Measurements from ENCODE around the gene MINDY3. TPM values are rescaled to one million over a fixed set of nuclear protein-coding genes. Genes with fewer than 3 reads are reported as not detected.

MINDY3 gene
- total and polyA plus RNA-seq, 2 donors (not counting 1 experiment from before 2014, with no cell fraction given), result 11.6 to 29.3 TPM

DNA sequence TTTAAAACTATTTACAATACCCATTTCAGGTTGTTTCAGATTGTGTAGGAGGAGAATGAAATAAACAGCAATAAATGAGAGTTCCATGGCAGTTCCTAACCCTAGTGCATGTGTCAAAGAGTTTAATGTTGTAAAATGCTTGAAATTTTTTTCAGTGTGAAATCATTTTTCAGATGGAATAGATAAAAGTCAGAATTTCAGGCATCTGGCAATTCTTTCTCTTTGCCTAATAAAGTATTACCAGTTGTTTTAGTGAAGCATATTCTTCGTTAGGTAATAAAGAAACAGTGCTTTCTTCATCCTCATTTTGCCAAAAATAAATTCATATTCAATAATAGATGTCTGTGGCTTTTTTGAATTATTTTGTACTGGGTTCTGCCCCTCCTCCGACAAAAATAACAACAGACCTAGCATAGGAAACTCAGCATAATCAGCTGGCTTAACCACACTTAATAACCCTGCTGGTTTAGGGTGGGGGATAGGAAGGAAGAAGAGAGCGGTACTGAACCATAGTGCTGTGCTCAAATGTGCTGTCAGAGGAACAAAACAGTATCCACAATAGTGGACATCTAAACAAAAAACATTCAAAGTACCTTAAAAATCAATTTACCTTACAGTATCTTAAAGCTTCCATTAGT, 39.1 kb downstream of the MINDY3 start:
- H3K27ac Mint-ChIP-seq, result no peak overlapping the region
- Histone ChIP-seq H3K9ac (ENCODE audit: low read length) (no peak overlapping the region), H3K36me3 (replicated peaks in 1 of 2; ENCODE audit: control extremely low read depth in 1 of 2, control insufficient read depth in 1 of 2, extremely low read depth in 1 of 2, insufficient read depth in 2 of 2, low read length in 1 of 2) (peaks cover 13 to 44% of the 10 kb centered on the region in 2 experiments), H3K9me3 (ENCODE audit: control extremely low read depth in 1 of 3, control insufficient read depth in 2 of 3, insufficient read depth in 1 of 3, low read length in 2 of 3) (no peaks in the 10 kb centered on the region), H3K79me2 (ENCODE audit: control insufficient read depth, insufficient read depth, low read length) (no peaks in the 10 kb centered on the region), H3K27ac (ENCODE audit: low read length in 2 of 2) (no peak overlapping the region), H4K20me1 (ENCODE audit: control insufficient read depth, insufficient read depth, low read length, poor library complexity, severe bottlenecking) (no peaks in the 10 kb centered on the region), H2AFZ (ENCODE audit: insufficient read depth, low read depth, low read length, poor library complexity, severe bottlenecking) (no peak overlapping the region), H3K27me3 (replicated peaks in 1 of 4; ENCODE audit: control extremely low read depth in 1 of 4, control insufficient read depth in 3 of 4, insufficient read depth in 4 of 4, low read length in 3 of 4) (no peaks in the 10 kb centered on the region), H3K4me3 (ENCODE audit: control extremely low read depth in 1 of 5, extremely low read depth in 1 of 5, insufficient read depth in 1 of 5, low read depth in 2 of 5, low read length in 4 of 5) (no peak overlapping the region), H3K4me2 (replicated peaks; ENCODE audit: low read depth, low read length, poor library complexity, severe bottlenecking) (no peak overlapping the region), H3K4me1 (ENCODE audit: control insufficient read depth in 2 of 2, insufficient read depth in 2 of 2, low read length in 2 of 2) (no peaks in the 10 kb centered on the region)
- DNase-seq, result no peak
- CTCF ChIA-PET, result no interaction called here
- ATAC-seq (ENCODE audit: low read depth), result no peak
- no CpG with 5 or more reads among the region's 3 CpGs for WGBS (ENCODE audit: insufficient coverage)
- H3K27me3 Mint-ChIP-seq, result no peaks in the 10 kb centered on the region
- TF ChIP-seq EZH2 (IDR thresholded peaks at IDR 0.05; ENCODE audit: borderline replicate concordance, insufficient read depth, low read depth, low read length, poor library complexity, severe bottlenecking), result no peak
- no peak for TF ChIP-seq CTCF (IDR thresholded peaks at IDR 0.05)
- POLR2A ChIA-PET, result no interaction called here
- H3K4me1 Mint-ChIP-seq, result no peaks in the 10 kb centered on the region
- no peaks in the 10 kb centered on the region for H3K9me3 Mint-ChIP-seq (ENCODE audit: insufficient read depth)
- intact Hi-C loops (cut with micrococcal nuclease), result no loop called here
- H3K4me3 Mint-ChIP-seq, result no peak overlapping the region

DNA sequence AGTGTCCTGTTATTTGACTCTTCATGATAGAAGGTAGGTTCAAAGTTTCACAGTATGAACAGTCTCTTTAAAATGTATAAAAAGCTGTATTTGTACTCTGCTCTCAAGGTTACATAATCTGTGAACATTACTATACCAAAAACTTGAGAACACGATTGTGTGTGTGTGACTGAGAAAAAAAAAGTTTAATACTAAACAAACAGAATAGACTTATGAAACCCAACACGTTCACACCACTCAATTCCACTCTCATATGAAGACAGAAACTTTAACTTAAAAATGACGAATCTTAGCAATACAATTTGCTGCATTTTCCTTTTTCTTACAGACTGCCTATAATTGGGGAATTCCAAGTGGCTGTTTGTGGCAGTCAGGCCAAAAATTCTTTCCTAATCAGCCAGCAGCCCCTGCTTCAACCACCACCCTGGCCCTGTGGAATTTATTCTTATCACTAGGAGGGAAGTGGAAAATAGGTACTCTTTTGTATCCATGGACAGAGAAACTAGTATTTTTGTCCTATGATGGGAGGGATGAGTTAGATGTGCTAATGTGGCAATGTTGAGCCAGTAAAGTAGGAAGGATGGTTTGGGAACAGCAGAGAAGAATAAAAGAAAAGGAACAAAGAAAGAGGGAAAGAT, 42.8 kb downstream of the MINDY3 start:
- WGBS (ENCODE audit: insufficient coverage), result no CpG with 5 or more reads among the region's 3 CpGs
- Mint-ChIP-seq H3K27me3 (no peaks in the 10 kb centered on the region), H3K4me3 (no peak overlapping the region), H3K4me1 (no peaks in the 10 kb centered on the region), H3K27ac (no peak overlapping the region), H3K9me3 (ENCODE audit: insufficient read depth) (no peaks in the 10 kb centered on the region)
- Histone ChIP-seq H3K4me2 (replicated peaks; ENCODE audit: low read depth, low read length, poor library complexity, severe bottlenecking) (no peak overlapping the region), H3K9ac (ENCODE audit: low read length) (no peak overlapping the region), H3K9me3 (ENCODE audit: control extremely low read depth in 1 of 3, control insufficient read depth in 2 of 3, insufficient read depth in 1 of 3, low read length in 2 of 3) (no peaks in the 10 kb centered on the region), H3K79me2 (ENCODE audit: control insufficient read depth, insufficient read depth, low read length) (no peaks in the 10 kb centered on the region), H3K27me3 (replicated peaks in 1 of 4; ENCODE audit: control extremely low read depth in 1 of 4, control insufficient read depth in 3 of 4, insufficient read depth in 4 of 4, low read length in 3 of 4) (no peaks in the 10 kb centered on the region), H3K27ac (ENCODE audit: low read length in 2 of 2) (no peak overlapping the region), H3K4me3 (ENCODE audit: control extremely low read depth in 1 of 5, extremely low read depth in 1 of 5, insufficient read depth in 1 of 5, low read depth in 2 of 5, low read length in 4 of 5) (no peak overlapping the region), H2AFZ (ENCODE audit: insufficient read depth, low read depth, low read length, poor library complexity, severe bottlenecking) (no peak overlapping the region), H4K20me1 (ENCODE audit: control insufficient read depth, insufficient read depth, low read length, poor library complexity, severe bottlenecking) (no peaks in the 10 kb centered on the region), H3K36me3 (replicated peaks in 1 of 2; ENCODE audit: control extremely low read depth in 1 of 2, control insufficient read depth in 1 of 2, extremely low read depth in 1 of 2, insufficient read depth in 2 of 2, low read length in 1 of 2) (peaks cover 16 to 35% of the 10 kb centered on the region in 2 experiments), H3K4me1 (ENCODE audit: control insufficient read depth in 2 of 2, insufficient read depth in 2 of 2, low read length in 2 of 2) (no peaks in the 10 kb centered on the region)
- TF ChIP-seq CTCF (IDR thresholded peaks at IDR 0.05) (no peak), EZH2 (IDR thresholded peaks at IDR 0.05; ENCODE audit: borderline replicate concordance, insufficient read depth, low read depth, low read length, poor library complexity, severe bottlenecking) (no peak)
- ChIA-PET POLR2A (no interaction called here), CTCF (no interaction called here)
- intact Hi-C loops (cut with micrococcal nuclease), result no loop called here
- DNase-seq (no peak), ATAC-seq (ENCODE audit: low read depth) (no peak)
